Panc1 (cell line): ENCODE data around the gene FPR3.

Experiments
- POLR2AphosphoS5 ChIP-seq: IDR thresholded peaks from 2 replicates; pipeline ENCODE4 v1.6.1; 2012; ENCODE audit warnings: mild to moderate bottlenecking, low read depth, low read length, moderate library complexity
- TF ChIP-seq, protein P1 (sequence below): fragments of 450-650 bp; IDR thresholded peaks from 2 replicates; pipeline ENCODE4 v1.5.1; 2017; ENCODE audit warnings: mild to moderate bottlenecking
- TF ChIP-seq, protein P2 (sequence below), 2 experiments: IDR thresholded peaks; 2 replicates each; pipeline ENCODE4 v1.6.1; 2011 to 2012; ENCODE audit warnings: low read depth in 2 of 2, control low read depth in 1 of 2, low read length in 1 of 2, mild to moderate bottlenecking in 1 of 2, moderate library complexity in 1 of 2; ENCODE audit not compliant: insufficient read depth in 1 of 2

DNA sequence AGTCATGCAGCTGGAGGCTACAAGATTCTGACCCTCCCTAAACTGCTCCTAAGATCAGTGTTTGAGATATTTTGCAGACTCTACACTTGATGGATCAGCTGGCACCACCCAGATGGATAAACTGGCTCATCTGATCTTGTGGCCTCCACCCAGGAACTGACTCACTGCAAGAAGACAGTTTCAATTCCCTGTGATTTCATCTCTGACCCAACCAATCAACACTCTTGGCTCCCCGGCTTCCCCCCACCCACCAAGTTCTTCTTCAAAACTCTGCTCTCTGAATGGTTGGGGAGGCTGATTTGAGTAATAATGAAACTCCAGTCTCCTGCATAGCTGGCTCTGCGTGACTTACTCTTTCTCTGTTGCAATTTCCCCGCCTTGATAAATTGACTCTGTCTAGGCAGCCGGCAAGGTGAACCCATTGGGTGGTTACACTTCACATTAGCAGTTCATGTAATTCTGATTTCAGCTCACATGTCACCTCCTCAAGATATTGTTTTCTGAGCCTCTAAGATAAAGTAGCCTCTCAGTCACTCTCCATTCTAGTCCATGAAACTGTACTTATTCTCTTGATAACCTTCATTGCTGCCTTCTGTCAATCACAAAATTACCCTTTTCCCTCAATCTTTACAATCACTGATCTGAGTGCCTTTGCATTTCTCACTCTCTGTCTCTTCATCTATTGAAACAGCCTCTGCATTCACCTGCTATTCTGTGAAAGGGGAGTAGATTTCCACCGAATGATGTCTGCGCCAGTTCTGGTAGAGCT lies 9.9 kb upstream of the FPR3 start:
- TF ChIP-seq, protein P1, sequence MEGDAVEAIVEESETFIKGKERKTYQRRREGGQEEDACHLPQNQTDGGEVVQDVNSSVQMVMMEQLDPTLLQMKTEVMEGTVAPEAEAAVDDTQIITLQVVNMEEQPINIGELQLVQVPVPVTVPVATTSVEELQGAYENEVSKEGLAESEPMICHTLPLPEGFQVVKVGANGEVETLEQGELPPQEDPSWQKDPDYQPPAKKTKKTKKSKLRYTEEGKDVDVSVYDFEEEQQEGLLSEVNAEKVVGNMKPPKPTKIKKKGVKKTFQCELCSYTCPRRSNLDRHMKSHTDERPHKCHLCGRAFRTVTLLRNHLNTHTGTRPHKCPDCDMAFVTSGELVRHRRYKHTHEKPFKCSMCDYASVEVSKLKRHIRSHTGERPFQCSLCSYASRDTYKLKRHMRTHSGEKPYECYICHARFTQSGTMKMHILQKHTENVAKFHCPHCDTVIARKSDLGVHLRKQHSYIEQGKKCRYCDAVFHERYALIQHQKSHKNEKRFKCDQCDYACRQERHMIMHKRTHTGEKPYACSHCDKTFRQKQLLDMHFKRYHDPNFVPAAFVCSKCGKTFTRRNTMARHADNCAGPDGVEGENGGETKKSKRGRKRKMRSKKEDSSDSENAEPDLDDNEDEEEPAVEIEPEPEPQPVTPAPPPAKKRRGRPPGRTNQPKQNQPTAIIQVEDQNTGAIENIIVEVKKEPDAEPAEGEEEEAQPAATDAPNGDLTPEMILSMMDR, result no peak
- TF ChIP-seq, protein P2, sequence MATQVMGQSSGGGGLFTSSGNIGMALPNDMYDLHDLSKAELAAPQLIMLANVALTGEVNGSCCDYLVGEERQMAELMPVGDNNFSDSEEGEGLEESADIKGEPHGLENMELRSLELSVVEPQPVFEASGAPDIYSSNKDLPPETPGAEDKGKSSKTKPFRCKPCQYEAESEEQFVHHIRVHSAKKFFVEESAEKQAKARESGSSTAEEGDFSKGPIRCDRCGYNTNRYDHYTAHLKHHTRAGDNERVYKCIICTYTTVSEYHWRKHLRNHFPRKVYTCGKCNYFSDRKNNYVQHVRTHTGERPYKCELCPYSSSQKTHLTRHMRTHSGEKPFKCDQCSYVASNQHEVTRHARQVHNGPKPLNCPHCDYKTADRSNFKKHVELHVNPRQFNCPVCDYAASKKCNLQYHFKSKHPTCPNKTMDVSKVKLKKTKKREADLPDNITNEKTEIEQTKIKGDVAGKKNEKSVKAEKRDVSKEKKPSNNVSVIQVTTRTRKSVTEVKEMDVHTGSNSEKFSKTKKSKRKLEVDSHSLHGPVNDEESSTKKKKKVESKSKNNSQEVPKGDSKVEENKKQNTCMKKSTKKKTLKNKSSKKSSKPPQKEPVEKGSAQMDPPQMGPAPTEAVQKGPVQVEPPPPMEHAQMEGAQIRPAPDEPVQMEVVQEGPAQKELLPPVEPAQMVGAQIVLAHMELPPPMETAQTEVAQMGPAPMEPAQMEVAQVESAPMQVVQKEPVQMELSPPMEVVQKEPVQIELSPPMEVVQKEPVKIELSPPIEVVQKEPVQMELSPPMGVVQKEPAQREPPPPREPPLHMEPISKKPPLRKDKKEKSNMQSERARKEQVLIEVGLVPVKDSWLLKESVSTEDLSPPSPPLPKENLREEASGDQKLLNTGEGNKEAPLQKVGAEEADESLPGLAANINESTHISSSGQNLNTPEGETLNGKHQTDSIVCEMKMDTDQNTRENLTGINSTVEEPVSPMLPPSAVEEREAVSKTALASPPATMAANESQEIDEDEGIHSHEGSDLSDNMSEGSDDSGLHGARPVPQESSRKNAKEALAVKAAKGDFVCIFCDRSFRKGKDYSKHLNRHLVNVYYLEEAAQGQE (IDR thresholded peaks at IDR 0.05; ENCODE audit: insufficient read depth in 1 of 2, low read depth in 2 of 2, low read length in 1 of 2), result no peak
- no peak for TF ChIP-seq POLR2AphosphoS5
